Right lobe of liver (tissue), 6 donors: Measurements from ENCODE around the gene CHORDC1. TPM values are rescaled to one million over a fixed set of nuclear protein-coding genes. Genes with fewer than 3 reads are reported as not detected.

Experiments
- ATAC-seq, 4 donors: fragments of 200-7000 bp; cut with Tn5 transposase; one replicate each; pipeline ENCODE4 v1.9.1; 2020; ENCODE audit warnings: mild to moderate bottlenecking in 4 of 4, moderate library complexity in 4 of 4
- DNase-seq, 3 donors: peaks; one replicate each; pipeline ENCODE4 v3.0.0-alpha.2; 2020
- H3K27ac ChIP-seq, 3 donors: fragments of 200-600 bp; one replicate each; pipeline ENCODE4 v1.8.0; 2022
- H3K27me3 ChIP-seq, 2 donors: fragments of 200-600 bp; one replicate each; pipeline ENCODE4 v1.8.0; 2022
- H3K36me3 ChIP-seq, 4 donors: fragments of 200-600 bp; sonication (generic) in 1 of 4; one replicate each; pipeline versions ENCODE4 v1.5.1 to v1.8.0; 2017 to 2022; ENCODE audit warnings: control low read depth in 1 of 4
- H3K4me1 ChIP-seq, 4 donors: fragments of 200-600 bp; sonication (generic) in 1 of 4; one replicate each; pipeline versions ENCODE4 v1.5.1 to v1.8.0; 2017 to 2022; ENCODE audit warnings: control low read depth in 1 of 4
- H3K4me3 ChIP-seq, 3 donors: fragments of 200-600 bp; one replicate each; pipeline ENCODE4 v1.8.0; 2022
- H3K9me3 ChIP-seq, 4 donors: fragments of 200-600 bp; sonication (generic) in 1 of 4; one replicate each; pipeline versions ENCODE4 v1.5.1 to v1.8.0; 2017 to 2022; ENCODE audit warnings: control low read depth in 1 of 4
- CTCF ChIP-seq, 4 donors: fragments of 200-600 bp in 3 of 4; fragments of 450-650 bp in 1 of 4; IDR thresholded peaks; one replicate each; pipeline versions ENCODE4 v1.5.1 to v1.8.0; 2016 to 2022; ENCODE audit warnings: antibody characterized with exemption in 4 of 4, mild to moderate bottlenecking in 2 of 4
- POLR2A ChIP-seq: fragments of 450-650 bp; IDR thresholded peaks from one replicate; pipeline ENCODE4 v1.6.1; 2017; ENCODE audit warnings: antibody characterized with exemption, mild to moderate bottlenecking
- WGBS: methylation state at CpG from one replicate; pipeline ENCODE4 v1.1.6; 2018; ENCODE audit warnings: low coverage, low lambda C conversion rate; ENCODE audit not compliant: insufficient coverage; ENCODE audit errors: missing lambda C conversion rate; 5-methylcytosine and 5-hydroxymethylcytosine counted together
- intact Hi-C, 2 donors: fragments of 100-400 bp; cut with DNase I; formaldehyde crosslinking; loops; one replicate each; pipeline versions ENCODE4 v1.11.2 to v1.14.1; 2022
- total RNA-seq, 6 experiments: library from RNA; depleted of rRNA in 2 of 6; stranded (reverse); fragments of >200 nt in 2 of 6; fragmentation: NEBNext Ultra II Directional in 3 of 6; extraction: Animal tissue kit (Norgen Biotek cat#: 25700) in 3 of 6; gene quantifications; one replicate each; pipeline versions ENCODE4 v1.1.0 to v1.2.4, GENCODE V29; 2016 to 2023
- donor health status: DM: no; HTN: yes; CAD: no.
- donor health status: DM: no; HTN: no; CAD: no.
- donor health status: DM: no; HTN: no; CAD: no.
- donor health status: DM: no; HTN: yes; CAD: no.
- donor health status: DM: no; HTN: yes; CAD: no.

The CHORDC1 gene
- total RNA-seq, 6 experiments from 2014 or later: 14.4 to 32.3 (median 17.8) TPM

DNA sequence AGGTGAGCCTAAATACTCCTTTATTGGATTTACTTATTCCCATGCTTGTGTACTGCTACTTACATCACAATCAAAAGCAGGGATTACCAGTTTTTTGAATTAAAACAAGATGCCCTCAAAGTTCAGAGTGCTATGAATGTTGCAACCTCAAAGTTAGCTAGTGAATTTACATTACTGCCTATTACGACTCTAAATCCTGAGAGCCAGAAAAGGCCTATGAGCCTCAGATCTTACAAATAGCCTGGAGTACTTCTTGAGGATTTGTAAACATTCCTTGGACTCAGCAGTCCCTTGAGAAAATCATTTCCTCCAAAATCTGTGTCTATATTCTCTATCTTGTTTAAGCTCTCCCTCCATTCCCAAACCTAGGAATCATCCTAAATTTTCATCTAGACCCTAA lies 25.5 kb downstream of the CHORDC1 start:
- WGBS: 75% methylated on average over 1 of the region's 1 CpG
- TF ChIP-seq CTCF (IDR thresholded peaks at IDR 0.05): no peak
- no peak for TF ChIP-seq POLR2A
- H3K27ac ChIP-seq: no peak overlapping the region
- no peaks in the 10 kb centered on the region for H3K9me3 ChIP-seq
- intact Hi-C loops: no loop called here
- H3K4me1 ChIP-seq: no peaks in the 10 kb centered on the region
- DNase-seq: no peak
- no peaks in the 10 kb centered on the region for H3K27me3 ChIP-seq
- no peak for ATAC-seq
- H3K36me3 ChIP-seq: peaks cover 0 to 20% (median 0%) of the 10 kb centered on the region in 4 donors
- H3K4me3 ChIP-seq: no peak overlapping the region

DNA sequence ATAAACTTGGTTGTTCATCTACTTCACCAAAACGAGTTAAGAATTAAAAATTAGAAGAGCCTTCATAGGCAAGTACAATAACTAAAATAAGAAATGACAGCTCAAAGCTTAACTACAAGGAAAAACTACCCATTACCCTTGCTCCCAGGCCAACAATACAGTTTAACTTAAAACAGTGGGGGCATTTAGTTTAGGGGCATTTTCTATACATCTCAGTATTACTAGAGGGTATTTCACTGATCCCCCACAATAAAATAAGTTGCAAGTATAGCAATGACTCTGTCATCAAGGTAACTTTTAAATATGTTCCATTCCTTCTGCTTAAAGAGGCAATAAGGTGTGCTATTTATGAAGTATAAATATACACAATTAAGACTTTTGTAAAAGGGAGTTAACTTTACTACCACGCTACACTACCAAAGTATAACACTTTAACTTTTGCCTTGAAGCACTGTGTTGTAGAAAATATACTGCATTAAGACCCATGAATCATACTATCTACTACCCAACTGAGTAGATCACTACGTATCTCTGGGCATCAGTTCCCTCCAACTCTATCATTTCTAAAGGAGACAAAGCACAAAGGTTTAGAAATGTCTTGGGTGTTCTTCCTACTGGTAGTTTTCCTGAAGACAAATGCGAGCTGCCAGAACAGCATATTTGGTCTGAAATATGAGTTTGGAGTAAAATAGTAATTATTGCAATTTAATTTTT lies 29.8 kb downstream of the CHORDC1 start:
- no peak for ATAC-seq
- Histone ChIP-seq H3K36me3 (peaks cover 0 to 3% (median 0%) of the 10 kb centered on the region in 4 donors), H3K27me3 (no peaks in the 10 kb centered on the region), H3K4me3 (no peak overlapping the region), H3K4me1 (no peaks in the 10 kb centered on the region), H3K9me3 (no peaks in the 10 kb centered on the region), H3K27ac (no peak overlapping the region)
- intact Hi-C loops: no loop called here
- TF ChIP-seq POLR2A (no peak), CTCF (IDR thresholded peaks at IDR 0.05) (no peak)
- no peak for DNase-seq
- 85% methylated on average over 4 of the region's 4 CpGs for WGBS

DNA sequence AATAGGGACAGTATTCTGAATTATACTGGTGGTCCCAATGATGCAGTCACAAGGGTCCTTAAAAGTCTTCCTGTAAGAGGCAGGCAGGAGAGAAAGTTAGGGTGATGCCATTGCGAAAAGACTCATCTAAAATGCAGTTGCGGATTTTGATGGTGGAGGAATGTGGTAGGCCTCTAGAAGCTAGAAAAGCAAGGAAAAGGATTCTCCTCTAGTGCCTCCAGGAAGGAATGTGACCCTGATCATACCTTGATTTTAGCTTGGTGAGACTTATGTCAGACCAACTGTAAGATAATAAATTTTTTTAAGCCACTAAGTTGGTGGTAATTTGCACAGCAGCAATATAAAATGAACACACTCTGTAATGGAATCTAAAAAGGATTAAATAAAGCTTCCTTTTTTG lies 33.8 kb downstream of the CHORDC1 start:
- 95% methylated on average over 2 of the region's 2 CpGs for WGBS
- no peak overlapping the region for H3K27ac ChIP-seq
- no peaks in the 10 kb centered on the region for H3K4me1 ChIP-seq
- intact Hi-C loops: no loop called here
- H3K27me3 ChIP-seq: no peaks in the 10 kb centered on the region
- no peak for TF ChIP-seq POLR2A
- no peak for TF ChIP-seq CTCF (IDR thresholded peaks at IDR 0.05)
- DNase-seq (no peak), ATAC-seq (no peak)
- no peak overlapping the region for H3K4me3 ChIP-seq
- H3K9me3 ChIP-seq: no peaks in the 10 kb centered on the region
- no peaks in the 10 kb centered on the region for H3K36me3 ChIP-seq

- intact Hi-C loops: no loop called here
- DNase-seq (no peak), ATAC-seq (no peak)
- no peaks in the 10 kb centered on the region for H3K9me3 ChIP-seq
- TF ChIP-seq CTCF (IDR thresholded peaks at IDR 0.05) (no peak), POLR2A (no peak)
- no peak overlapping the region for H3K27ac ChIP-seq
- H3K4me1 ChIP-seq: no peaks in the 10 kb centered on the region
- no peaks in the 10 kb centered on the region for H3K36me3 ChIP-seq
- no peaks in the 10 kb centered on the region for H3K27me3 ChIP-seq
- no peak overlapping the region for H3K4me3 ChIP-seq
- 93% methylated on average over 3 of the region's 3 CpGs for WGBS
Measured at GRCh38 chr11:90187839-90188238, 35.0 kb downstream of the CHORDC1 start.
